WTC11 (cell line): ENCODE data around the gene ENTHD1. TPM values are rescaled to one million over a fixed set of nuclear protein-coding genes. Genes with fewer than 3 reads are reported as not detected.

Experiments
- ATAC-seq: fragments of 200-7000 bp; cut with Tn5 transposase; 2 replicates; pipeline ENCODE4 v1.10.0; 2021; ENCODE audit warnings: mild to moderate bottlenecking, moderate library complexity
- CTCF ChIA-PET: fragments of 300-600 bp; sonication (Branson Sonifier 250); formaldehyde crosslinking; loops from one replicate; lab custom pipeline; 2021; ENCODE audit warnings: antibody characterized with exemption; lab: Charles Lee
- POLR2A ChIA-PET: fragments of 350-600 bp; sonication (Branson Sonifier 250); formaldehyde crosslinking; loops from one replicate; lab custom pipeline; 2021; ENCODE audit warnings: antibody characterized with exemption; lab: Charles Lee
- DNase-seq: peaks from one replicate; pipeline ENCODE4 v3.0.0; 2021; ENCODE audit warnings: low spot score
- H3K27ac Mint-ChIP-seq: 2 replicates; pipeline ENCODE4 v1.8.0; 2021; ENCODE audit warnings: mixed read lengths
- H3K27me3 Mint-ChIP-seq: 2 replicates; pipeline ENCODE4 v1.8.0; 2021; ENCODE audit warnings: low read depth, mild to moderate bottlenecking, moderate library complexity, mixed read lengths
- H3K36me3 Mint-ChIP-seq: 2 replicates; pipeline ENCODE4 v1.8.0; 2021; ENCODE audit warnings: mixed read lengths
- H3K4me1 Mint-ChIP-seq: 2 replicates; pipeline ENCODE4 v1.8.0; 2022; ENCODE audit warnings: mixed read lengths
- H3K4me3 Mint-ChIP-seq: 2 replicates; pipeline ENCODE4 v1.8.0; 2021; ENCODE audit warnings: mild to moderate bottlenecking, moderate library complexity, mixed read lengths
- H3K9me3 Mint-ChIP-seq: 2 replicates; pipeline ENCODE4 v1.8.0; 2021; ENCODE audit warnings: mixed read lengths
- FOXP1 ChIP-seq: sonication (generic); formaldehyde crosslinking; IDR thresholded peaks from 2 replicates; pipeline ENCODE4 v1.8.0; 2022; ENCODE audit warnings: missing genetic modification reagents, mild to moderate bottlenecking, moderate library complexity, borderline replicate concordance
- GABPB1 ChIP-seq: sonication (generic); formaldehyde crosslinking; IDR thresholded peaks from 2 replicates; pipeline ENCODE4 v1.8.1; 2023; ENCODE audit warnings: mild to moderate bottlenecking, missing genetic modification reagents
- GRHL2 ChIP-seq: fragments of 250-450 bp; sonication (Bioruptor Pico); IDR thresholded peaks from 2 replicates; pipeline ENCODE4 v1.8.0; 2022; ENCODE audit warnings: mild to moderate bottlenecking, moderate library complexity; ENCODE audit not compliant: insufficient replicate concordance, severe bottlenecking
- TP53 ChIP-seq: sonication (generic); formaldehyde crosslinking; IDR thresholded peaks from 2 replicates; pipeline ENCODE4 v1.8.1; 2023; ENCODE audit warnings: mild to moderate bottlenecking, missing genetic modification reagents
- ZNF138 ChIP-seq: sonication (generic); formaldehyde crosslinking; conservative IDR thresholded peaks from 2 replicates; pipeline ENCODE4 v1.8.1; 2022; ENCODE audit warnings: mild to moderate bottlenecking, moderate library complexity, missing genetic modification reagents
- ZNF232 ChIP-seq: sonication (generic); formaldehyde crosslinking; IDR thresholded peaks from 2 replicates; pipeline ENCODE4 v1.8.0; 2022; ENCODE audit warnings: mild to moderate bottlenecking, missing genetic modification reagents
- ZNF416 ChIP-seq: fragments of 250-450 bp; sonication (Bioruptor Pico); IDR thresholded peaks from 2 replicates; pipeline ENCODE4 v1.9.0; 2021; ENCODE audit warnings: mild to moderate bottlenecking, inconsistent platforms
- total RNA-seq: library from RNA; stranded (reverse); gene quantifications from 3 replicates; pipeline ENCODE4 v1.2.3, GENCODE V29; 2021
- TF ChIP-seq, protein P1 (sequence below): fragments of 200-600 bp; IDR thresholded peaks from 2 replicates; pipeline ENCODE4 v1.8.0; 2022; ENCODE audit warnings: antibody characterized with exemption
- TF ChIP-seq, protein P2 (sequence below): sonication (generic); formaldehyde crosslinking; IDR thresholded peaks from 2 replicates; pipeline ENCODE4 v1.8.0; 2023; ENCODE audit warnings: missing genetic modification reagents, mild to moderate bottlenecking, borderline replicate concordance
- TF ChIP-seq, protein P3 (sequence below): fragments of 250-450 bp; sonication (Bioruptor Pico); IDR thresholded peaks from 2 replicates; pipeline ENCODE4 v1.9.0; 2021; ENCODE audit warnings: mild to moderate bottlenecking
- TF ChIP-seq, protein P4 (sequence below): sonication (generic); formaldehyde crosslinking; IDR thresholded peaks from 2 replicates; pipeline ENCODE4 v1.8.0; 2023; ENCODE audit warnings: missing genetic modification reagents
- TF ChIP-seq, protein P5 (sequence below): sonication (generic); formaldehyde crosslinking; IDR thresholded peaks from 2 replicates; pipeline ENCODE4 v1.8.0; 2022; ENCODE audit warnings: mild to moderate bottlenecking, missing genetic modification reagents
- TF ChIP-seq, protein P6 (sequence below): sonication (generic); formaldehyde crosslinking; IDR thresholded peaks from 2 replicates; pipeline ENCODE4 v1.8.0; 2022; ENCODE audit warnings: missing genetic modification reagents
- TF ChIP-seq, protein P7 (sequence below): sonication (generic); formaldehyde crosslinking; IDR thresholded peaks from 2 replicates; pipeline ENCODE4 v1.8.0; 2023; ENCODE audit warnings: mild to moderate bottlenecking, missing genetic modification reagents
- TF ChIP-seq, protein P8 (sequence below): sonication (generic); formaldehyde crosslinking; IDR thresholded peaks from 2 replicates; pipeline ENCODE4 v1.8.0; 2022; ENCODE audit warnings: mild to moderate bottlenecking, missing genetic modification reagents

The ENTHD1 gene
- total RNA-seq, 1 experiment from 2014 or later, result not detected

DNA sequence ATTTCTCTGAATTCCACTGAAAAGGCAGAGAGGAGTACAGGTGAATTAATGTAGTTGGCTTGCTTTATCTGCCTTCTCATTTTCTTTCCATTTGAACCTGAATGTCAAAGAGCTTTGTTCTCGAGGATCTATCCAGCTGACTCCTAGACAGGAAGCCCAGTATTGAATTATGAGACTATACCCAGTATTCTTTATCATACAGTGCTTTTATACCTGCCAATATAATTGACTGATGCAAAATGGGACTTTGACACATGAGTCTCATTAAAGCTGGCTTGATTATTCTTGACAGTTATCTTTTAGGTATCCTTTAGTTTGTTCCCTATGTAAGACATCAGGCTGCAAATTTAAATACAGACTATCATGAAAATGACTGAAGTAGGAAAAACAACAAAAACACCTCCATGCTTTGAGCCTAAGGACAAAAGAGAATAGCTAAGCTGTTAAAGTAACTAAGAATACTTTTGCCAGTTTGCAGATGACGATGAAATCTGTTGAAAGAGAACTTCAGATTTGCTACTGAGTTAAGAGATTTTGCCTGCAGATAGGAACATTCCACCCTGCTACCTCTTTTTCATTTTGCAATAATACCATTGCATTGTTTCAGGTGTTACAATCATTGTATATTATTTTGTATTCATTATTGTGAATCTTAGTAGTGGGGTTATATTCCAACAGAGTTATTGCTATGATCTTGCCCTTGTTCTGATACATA lies 117.1 kb downstream of the ENTHD1 start:
- Mint-ChIP-seq H3K4me3 (no peak overlapping the region), H3K27me3 (no peaks in the 10 kb centered on the region; the same call in 1 of the 2 replicates), H3K27ac (no peak overlapping the region), H3K4me1 (no peaks in the 10 kb centered on the region), H3K9me3 (no peaks in the 10 kb centered on the region), H3K36me3 (no peaks in the 10 kb centered on the region)
- ATAC-seq (no peak), DNase-seq (no peak)
- CTCF ChIA-PET, result no interaction called here
- TF ChIP-seq, protein P1, sequence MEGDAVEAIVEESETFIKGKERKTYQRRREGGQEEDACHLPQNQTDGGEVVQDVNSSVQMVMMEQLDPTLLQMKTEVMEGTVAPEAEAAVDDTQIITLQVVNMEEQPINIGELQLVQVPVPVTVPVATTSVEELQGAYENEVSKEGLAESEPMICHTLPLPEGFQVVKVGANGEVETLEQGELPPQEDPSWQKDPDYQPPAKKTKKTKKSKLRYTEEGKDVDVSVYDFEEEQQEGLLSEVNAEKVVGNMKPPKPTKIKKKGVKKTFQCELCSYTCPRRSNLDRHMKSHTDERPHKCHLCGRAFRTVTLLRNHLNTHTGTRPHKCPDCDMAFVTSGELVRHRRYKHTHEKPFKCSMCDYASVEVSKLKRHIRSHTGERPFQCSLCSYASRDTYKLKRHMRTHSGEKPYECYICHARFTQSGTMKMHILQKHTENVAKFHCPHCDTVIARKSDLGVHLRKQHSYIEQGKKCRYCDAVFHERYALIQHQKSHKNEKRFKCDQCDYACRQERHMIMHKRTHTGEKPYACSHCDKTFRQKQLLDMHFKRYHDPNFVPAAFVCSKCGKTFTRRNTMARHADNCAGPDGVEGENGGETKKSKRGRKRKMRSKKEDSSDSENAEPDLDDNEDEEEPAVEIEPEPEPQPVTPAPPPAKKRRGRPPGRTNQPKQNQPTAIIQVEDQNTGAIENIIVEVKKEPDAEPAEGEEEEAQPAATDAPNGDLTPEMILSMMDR, result no peak
- TF ChIP-seq GRHL2 (CRISPR knock-in tag) (no peak), ZNF232 (CRISPR knock-in tag) (no peak), GABPB1 (CRISPR knock-in tag) (no peak), TP53 (CRISPR knock-in tag) (no peak), FOXP1 (CRISPR knock-in tag) (no peak), ZNF416 (CRISPR knock-in tag) (no peak), ZNF138 (CRISPR knock-in tag) (no peak)
- TF ChIP-seq, protein P2, sequence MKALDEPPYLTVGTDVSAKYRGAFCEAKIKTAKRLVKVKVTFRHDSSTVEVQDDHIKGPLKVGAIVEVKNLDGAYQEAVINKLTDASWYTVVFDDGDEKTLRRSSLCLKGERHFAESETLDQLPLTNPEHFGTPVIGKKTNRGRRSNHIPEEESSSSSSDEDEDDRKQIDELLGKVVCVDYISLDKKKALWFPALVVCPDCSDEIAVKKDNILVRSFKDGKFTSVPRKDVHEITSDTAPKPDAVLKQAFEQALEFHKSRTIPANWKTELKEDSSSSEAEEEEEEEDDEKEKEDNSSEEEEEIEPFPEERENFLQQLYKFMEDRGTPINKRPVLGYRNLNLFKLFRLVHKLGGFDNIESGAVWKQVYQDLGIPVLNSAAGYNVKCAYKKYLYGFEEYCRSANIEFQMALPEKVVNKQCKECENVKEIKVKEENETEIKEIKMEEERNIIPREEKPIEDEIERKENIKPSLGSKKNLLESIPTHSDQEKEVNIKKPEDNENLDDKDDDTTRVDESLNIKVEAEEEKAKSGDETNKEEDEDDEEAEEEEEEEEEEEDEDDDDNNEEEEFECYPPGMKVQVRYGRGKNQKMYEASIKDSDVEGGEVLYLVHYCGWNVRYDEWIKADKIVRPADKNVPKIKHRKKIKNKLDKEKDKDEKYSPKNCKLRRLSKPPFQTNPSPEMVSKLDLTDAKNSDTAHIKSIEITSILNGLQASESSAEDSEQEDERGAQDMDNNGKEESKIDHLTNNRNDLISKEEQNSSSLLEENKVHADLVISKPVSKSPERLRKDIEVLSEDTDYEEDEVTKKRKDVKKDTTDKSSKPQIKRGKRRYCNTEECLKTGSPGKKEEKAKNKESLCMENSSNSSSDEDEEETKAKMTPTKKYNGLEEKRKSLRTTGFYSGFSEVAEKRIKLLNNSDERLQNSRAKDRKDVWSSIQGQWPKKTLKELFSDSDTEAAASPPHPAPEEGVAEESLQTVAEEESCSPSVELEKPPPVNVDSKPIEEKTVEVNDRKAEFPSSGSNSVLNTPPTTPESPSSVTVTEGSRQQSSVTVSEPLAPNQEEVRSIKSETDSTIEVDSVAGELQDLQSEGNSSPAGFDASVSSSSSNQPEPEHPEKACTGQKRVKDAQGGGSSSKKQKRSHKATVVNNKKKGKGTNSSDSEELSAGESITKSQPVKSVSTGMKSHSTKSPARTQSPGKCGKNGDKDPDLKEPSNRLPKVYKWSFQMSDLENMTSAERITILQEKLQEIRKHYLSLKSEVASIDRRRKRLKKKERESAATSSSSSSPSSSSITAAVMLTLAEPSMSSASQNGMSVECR (CRISPR knock-in tag), result no peak
- TF ChIP-seq, protein P3, sequence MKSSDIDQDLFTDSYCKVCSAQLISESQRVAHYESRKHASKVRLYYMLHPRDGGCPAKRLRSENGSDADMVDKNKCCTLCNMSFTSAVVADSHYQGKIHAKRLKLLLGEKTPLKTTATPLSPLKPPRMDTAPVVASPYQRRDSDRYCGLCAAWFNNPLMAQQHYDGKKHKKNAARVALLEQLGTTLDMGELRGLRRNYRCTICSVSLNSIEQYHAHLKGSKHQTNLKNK (CRISPR knock-in tag), result no peak
- TF ChIP-seq, protein P4, sequence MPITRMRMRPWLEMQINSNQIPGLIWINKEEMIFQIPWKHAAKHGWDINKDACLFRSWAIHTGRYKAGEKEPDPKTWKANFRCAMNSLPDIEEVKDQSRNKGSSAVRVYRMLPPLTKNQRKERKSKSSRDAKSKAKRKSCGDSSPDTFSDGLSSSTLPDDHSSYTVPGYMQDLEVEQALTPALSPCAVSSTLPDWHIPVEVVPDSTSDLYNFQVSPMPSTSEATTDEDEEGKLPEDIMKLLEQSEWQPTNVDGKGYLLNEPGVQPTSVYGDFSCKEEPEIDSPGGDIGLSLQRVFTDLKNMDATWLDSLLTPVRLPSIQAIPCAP, result no peak
- TF ChIP-seq, protein P5, sequence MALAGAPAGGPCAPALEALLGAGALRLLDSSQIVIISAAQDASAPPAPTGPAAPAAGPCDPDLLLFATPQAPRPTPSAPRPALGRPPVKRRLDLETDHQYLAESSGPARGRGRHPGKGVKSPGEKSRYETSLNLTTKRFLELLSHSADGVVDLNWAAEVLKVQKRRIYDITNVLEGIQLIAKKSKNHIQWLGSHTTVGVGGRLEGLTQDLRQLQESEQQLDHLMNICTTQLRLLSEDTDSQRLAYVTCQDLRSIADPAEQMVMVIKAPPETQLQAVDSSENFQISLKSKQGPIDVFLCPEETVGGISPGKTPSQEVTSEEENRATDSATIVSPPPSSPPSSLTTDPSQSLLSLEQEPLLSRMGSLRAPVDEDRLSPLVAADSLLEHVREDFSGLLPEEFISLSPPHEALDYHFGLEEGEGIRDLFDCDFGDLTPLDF (CRISPR knock-in tag), result no peak
- TF ChIP-seq, protein P6, sequence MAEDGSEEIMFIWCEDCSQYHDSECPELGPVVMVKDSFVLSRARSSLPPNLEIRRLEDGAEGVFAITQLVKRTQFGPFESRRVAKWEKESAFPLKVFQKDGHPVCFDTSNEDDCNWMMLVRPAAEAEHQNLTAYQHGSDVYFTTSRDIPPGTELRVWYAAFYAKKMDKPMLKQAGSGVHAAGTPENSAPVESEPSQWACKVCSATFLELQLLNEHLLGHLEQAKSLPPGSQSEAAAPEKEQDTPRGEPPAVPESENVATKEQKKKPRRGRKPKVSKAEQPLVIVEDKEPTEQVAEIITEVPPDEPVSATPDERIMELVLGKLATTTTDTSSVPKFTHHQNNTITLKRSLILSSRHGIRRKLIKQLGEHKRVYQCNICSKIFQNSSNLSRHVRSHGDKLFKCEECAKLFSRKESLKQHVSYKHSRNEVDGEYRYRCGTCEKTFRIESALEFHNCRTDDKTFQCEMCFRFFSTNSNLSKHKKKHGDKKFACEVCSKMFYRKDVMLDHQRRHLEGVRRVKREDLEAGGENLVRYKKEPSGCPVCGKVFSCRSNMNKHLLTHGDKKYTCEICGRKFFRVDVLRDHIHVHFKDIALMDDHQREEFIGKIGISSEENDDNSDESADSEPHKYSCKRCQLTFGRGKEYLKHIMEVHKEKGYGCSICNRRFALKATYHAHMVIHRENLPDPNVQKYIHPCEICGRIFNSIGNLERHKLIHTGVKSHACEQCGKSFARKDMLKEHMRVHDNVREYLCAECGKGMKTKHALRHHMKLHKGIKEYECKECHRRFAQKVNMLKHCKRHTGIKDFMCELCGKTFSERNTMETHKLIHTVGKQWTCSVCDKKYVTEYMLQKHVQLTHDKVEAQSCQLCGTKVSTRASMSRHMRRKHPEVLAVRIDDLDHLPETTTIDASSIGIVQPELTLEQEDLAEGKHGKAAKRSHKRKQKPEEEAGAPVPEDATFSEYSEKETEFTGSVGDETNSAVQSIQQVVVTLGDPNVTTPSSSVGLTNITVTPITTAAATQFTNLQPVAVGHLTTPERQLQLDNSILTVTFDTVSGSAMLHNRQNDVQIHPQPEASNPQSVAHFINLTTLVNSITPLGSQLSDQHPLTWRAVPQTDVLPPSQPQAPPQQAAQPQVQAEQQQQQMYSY, result no peak
- TF ChIP-seq, protein P7, sequence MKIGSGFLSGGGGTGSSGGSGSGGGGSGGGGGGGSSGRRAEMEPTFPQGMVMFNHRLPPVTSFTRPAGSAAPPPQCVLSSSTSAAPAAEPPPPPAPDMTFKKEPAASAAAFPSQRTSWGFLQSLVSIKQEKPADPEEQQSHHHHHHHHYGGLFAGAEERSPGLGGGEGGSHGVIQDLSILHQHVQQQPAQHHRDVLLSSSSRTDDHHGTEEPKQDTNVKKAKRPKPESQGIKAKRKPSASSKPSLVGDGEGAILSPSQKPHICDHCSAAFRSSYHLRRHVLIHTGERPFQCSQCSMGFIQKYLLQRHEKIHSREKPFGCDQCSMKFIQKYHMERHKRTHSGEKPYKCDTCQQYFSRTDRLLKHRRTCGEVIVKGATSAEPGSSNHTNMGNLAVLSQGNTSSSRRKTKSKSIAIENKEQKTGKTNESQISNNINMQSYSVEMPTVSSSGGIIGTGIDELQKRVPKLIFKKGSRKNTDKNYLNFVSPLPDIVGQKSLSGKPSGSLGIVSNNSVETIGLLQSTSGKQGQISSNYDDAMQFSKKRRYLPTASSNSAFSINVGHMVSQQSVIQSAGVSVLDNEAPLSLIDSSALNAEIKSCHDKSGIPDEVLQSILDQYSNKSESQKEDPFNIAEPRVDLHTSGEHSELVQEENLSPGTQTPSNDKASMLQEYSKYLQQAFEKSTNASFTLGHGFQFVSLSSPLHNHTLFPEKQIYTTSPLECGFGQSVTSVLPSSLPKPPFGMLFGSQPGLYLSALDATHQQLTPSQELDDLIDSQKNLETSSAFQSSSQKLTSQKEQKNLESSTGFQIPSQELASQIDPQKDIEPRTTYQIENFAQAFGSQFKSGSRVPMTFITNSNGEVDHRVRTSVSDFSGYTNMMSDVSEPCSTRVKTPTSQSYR, result no peak
- TF ChIP-seq, protein P8, sequence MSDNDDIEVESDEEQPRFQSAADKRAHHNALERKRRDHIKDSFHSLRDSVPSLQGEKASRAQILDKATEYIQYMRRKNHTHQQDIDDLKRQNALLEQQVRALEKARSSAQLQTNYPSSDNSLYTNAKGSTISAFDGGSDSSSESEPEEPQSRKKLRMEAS (CRISPR knock-in tag), result no peak
- POLR2A ChIA-PET, result interaction anchor here (0.6 kb wide), 1 partner anchor 1162 kb away, joined by 3 read pairs; no protein-coding TSS in a partner anchor
